C4-2B (cell line): ENCODE results near the gene ANGPTL8.
A peak's percentile ranks its signal among the peaks of the same experiment; 100 is the strongest.

Source experiments
- ZFX ChIP-seq: fragments of 450-650 bp; IDR thresholded peaks from 2 replicates; pipeline ENCODE4 v1.6.1; 2017
- TF ChIP-seq, protein P1 (sequence below): fragments of 450-650 bp; conservative IDR thresholded peaks from 2 replicates; pipeline ENCODE4 v1.5.1; 2017; ENCODE audit warnings: mild to moderate bottlenecking

DNA sequence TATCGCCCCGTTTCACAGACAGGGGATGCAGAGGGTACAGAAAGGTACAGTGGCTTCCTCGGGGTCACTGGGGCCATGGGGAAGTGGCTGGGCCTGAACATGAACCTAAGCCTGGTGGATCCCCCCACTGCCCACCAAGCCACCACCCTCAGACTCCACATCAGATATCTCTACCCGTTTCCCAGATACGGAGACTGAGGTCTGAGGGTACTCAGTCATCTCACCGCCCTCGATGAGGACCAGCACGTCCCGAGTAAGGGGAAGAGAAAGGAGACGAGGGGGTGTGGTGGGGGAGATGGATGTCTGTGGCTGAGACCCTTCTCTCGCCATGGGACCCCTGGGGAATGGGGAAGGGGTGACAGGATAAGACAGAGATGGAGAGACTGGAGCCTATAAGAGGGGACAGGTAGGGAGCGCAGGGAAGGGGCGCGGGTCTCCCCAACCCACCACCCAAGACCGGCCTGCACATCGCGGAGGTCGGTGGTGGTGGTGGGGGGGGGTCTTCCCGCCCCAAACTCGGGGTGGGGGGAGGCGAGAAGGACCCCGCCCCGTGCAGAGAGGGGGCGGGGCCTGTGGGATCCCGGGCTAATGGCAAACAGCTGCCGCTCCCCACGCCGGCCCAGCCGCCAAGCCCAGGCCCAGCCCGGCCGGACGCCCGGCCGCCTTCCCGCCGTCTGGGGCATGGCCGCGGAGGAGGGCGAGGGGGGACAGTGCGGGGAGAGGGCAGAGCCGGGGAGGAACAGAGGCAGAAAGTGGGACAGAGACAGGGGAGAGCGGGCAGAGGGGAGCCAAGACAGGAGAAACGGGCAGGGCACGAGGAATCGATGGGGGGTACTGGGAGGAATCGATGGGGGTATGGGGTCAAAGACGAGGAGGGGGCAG lies 42.8 kb upstream of the ANGPTL8 start:
- TF ChIP-seq, protein P1, sequence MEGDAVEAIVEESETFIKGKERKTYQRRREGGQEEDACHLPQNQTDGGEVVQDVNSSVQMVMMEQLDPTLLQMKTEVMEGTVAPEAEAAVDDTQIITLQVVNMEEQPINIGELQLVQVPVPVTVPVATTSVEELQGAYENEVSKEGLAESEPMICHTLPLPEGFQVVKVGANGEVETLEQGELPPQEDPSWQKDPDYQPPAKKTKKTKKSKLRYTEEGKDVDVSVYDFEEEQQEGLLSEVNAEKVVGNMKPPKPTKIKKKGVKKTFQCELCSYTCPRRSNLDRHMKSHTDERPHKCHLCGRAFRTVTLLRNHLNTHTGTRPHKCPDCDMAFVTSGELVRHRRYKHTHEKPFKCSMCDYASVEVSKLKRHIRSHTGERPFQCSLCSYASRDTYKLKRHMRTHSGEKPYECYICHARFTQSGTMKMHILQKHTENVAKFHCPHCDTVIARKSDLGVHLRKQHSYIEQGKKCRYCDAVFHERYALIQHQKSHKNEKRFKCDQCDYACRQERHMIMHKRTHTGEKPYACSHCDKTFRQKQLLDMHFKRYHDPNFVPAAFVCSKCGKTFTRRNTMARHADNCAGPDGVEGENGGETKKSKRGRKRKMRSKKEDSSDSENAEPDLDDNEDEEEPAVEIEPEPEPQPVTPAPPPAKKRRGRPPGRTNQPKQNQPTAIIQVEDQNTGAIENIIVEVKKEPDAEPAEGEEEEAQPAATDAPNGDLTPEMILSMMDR: no peak
- TF ChIP-seq ZFX: 0 out of 2 replicates have a peak, but pooled peaks have one; percentile 38
